ENCODE data around the gene CDK9.
A peak's percentile ranks its signal among the peaks of the same experiment; 100 is the strongest.

CDK9 gene

DNA sequence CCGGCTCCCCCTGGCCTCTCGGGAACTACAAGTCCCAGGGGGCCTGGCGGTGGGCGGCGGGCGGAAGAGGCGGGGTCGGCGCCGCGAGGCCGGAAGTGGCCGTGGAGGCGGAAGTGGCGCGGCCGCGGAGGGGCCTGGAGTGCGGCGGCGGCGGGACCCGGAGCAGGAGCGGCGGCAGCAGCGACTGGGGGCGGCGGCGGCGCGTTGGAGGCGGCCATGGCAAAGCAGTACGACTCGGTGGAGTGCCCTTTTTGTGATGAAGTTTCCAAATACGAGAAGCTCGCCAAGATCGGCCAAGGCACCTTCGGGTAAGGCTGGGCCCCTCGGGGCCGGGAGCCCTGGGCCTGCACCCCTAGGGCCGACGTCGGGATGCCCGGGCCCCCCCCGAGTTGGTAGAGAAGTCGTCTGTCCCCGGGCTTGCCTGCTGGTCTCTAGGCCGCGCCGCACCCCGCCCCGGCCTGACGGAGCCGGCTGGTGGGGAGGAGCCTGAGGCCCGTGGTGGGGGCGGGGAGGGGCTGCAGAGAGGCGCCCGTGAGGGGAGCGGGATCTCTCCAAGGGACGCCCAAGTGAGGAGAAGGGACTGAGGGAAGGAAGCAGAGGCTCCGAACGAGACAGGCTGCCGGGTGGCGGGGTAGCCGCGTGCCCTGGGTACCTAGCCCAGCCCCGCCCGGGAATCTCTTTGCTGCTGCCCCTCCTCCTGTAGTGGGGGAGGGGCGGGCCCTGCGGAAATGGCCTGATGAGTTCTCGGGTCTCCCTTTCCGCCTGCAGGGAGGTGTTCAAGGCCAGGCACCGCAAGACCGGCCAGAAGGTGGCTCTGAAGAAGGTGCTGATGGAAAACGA is at the start of gene CDK9:
Gene CDK9 (plus strand): TSS at position 102 of the 840 bp plus-strand sequence. CDS start 115 bp downstream, at position 217.
- peaks cover 40% of the 10 kb centered on the region for H3K36me3 ChIP-seq (ENCODE audit: insufficient read depth, low read length)
- peaks cover 14% of the 10 kb centered on the region for H3K4me1 ChIP-seq (ENCODE audit: insufficient read depth, low read length)
- H3K9me3 ChIP-seq (ENCODE audit: low read length), result no peaks in the 10 kb centered on the region
- H2AFZ ChIP-seq (ENCODE audit: low read depth, low read length), result no peak within 1 kb of the TSS
- no peaks in the 10 kb centered on the region for H3K27me3 ChIP-seq (ENCODE audit: insufficient read depth, low read length)
- peak within 1 kb of the TSS; percentile 91 for H3K4me3 ChIP-seq (ENCODE audit: low read length)

DNA sequence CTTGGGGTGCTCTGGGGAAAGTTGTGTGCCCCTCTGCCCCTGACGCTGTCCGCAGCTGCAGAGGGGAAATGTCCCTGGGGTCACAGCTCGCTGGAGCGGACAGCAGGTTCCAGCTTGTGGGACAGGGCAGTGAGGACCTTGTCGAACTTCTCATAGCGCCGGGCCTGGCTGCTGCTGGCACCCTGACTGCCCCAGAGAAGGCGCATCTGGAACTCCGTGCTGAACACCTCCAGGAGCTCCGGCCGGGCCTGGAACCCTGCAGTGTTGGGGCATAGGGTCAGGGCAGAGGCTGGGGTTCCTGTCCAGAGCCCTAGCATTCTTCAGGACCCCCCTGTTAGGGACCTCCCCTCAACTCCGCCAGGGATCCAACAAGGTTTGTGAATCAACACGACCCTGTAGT is 47.2 kb upstream of the CDK9 start:
- no peak overlapping the region for H3K4me3 ChIP-seq (ENCODE audit: low read length)
- H3K36me3 ChIP-seq (ENCODE audit: insufficient read depth, low read length), result no peaks in the 10 kb centered on the region
- no peaks in the 10 kb centered on the region for H3K27me3 ChIP-seq (ENCODE audit: insufficient read depth, low read length)
- peaks cover 26% of the 10 kb centered on the region for H3K4me1 ChIP-seq (ENCODE audit: insufficient read depth, low read length)
- no peaks in the 10 kb centered on the region for H3K9me3 ChIP-seq (ENCODE audit: low read length)
- no peak overlapping the region for H2AFZ ChIP-seq (ENCODE audit: low read depth, low read length)

DNA sequence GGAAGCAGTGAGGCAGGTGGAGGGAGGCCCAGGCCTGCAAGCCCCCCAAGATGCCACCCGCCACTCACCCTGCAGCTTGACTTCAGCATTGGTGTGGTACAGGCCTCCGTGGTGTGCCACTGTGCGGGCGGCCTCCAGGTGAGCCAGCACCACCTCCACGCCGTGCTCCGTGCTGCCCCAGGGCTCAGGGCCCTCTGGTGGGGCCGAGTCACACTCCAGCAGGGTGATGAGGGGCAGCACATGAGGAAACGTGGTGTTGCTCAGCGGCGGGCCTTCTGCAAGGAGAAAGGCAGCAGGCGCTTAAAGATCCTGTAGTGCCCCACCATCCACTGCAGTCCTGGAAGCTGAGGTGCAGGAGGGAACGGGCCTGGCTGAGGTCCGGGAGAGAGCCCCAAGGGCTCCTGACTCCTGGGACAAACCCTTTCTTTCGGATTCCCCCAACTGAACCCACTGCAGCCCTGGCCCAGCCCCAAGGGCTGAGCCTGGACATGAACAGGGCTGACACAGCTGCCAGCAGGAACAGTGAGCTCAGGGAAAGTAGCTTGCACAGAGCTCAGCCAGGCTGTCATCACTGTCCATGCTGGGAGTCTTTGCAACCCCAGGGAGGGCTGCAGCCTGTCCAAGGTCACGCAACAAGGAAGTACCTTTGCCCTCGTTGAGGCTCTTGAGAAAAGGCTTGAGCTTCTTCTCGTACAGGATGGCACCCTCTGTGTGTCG is 46.1 kb upstream of the CDK9 start:
- no peak overlapping the region for H3K4me3 ChIP-seq (ENCODE audit: low read length)
- H2AFZ ChIP-seq (ENCODE audit: low read depth, low read length), result no peak overlapping the region
- no peaks in the 10 kb centered on the region for H3K27me3 ChIP-seq (ENCODE audit: insufficient read depth, low read length)
- no peaks in the 10 kb centered on the region for H3K36me3 ChIP-seq (ENCODE audit: insufficient read depth, low read length)
- no peaks in the 10 kb centered on the region for H3K9me3 ChIP-seq (ENCODE audit: low read length)
- H3K4me1 ChIP-seq (ENCODE audit: insufficient read depth, low read length), result peaks cover 23% of the 10 kb centered on the region

DNA sequence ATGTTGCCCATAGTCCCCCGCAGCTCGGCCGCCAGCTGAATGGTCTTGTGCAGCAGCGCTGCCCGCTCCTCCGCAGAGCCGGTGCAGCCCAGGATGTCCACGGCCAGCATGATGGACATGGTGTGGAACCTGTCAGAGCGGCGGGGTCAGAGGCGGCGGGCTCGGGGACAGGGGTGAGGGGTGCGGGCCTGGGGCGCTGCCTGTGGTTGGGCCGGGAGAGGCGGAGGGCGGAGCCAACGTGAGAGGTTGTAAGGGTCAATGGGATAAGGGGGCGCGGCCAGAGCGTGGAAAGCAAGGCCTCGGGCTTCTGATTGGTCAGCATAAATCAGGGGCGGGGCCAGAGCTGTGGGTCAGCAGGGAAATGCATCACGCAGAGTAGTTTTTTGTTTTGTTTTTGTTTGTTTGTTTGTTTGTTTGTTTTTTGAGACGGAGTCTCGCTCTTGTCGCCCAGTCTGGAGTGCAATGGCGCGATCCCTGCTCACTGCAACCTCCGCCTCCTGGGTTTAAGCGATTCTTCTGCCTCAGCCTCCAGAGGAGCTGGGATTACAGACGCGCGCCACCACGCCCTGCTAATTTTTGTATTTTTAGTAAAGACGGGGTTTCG is 43.9 kb upstream of the CDK9 start:
- Histone ChIP-seq H3K36me3 (ENCODE audit: insufficient read depth, low read length) (no peaks in the 10 kb centered on the region), H3K27me3 (ENCODE audit: insufficient read depth, low read length) (no peaks in the 10 kb centered on the region), H3K4me3 (ENCODE audit: low read length) (peak overlapping the region; percentile 38), H3K4me1 (ENCODE audit: insufficient read depth, low read length) (peaks cover 14% of the 10 kb centered on the region), H2AFZ (ENCODE audit: low read depth, low read length) (peak overlapping the region; percentile 28), H3K9me3 (ENCODE audit: low read length) (no peaks in the 10 kb centered on the region)

DNA sequence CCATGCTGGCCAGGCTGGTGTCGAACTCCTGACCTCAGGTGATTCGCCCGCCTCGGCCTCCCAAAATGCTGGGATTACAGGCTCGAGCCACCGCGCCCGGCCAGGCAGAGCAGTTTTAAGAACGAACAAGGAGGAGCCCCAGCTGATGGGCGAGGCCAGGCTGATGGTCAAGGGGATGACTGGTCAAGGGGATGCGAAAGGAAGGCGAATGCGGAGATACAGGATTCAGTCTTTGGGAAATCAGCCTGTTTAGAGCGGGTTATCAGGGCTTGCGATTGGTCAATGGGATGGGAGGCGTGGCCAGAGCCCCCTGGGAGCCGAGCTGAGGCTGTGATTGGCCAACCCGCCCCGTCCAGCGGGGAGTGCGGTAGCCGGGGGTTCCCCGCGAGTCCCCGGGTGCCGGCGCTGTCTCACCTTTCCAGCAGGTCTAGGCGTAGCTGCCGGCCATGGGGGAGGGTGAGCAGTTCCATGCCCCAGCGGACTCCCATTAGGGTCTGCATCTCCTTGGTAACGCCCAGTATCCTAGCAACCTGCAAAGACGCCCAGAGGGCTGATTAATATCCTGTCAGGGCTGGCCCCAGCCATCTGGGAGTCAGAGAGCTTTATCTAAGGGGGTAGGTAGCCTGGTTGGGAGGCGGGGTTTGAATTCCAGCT is 43.3 kb upstream of the CDK9 start:
- no peaks in the 10 kb centered on the region for H3K9me3 ChIP-seq (ENCODE audit: low read length)
- H3K4me3 ChIP-seq (ENCODE audit: low read length), result peak overlapping the region; percentile 38
- H3K36me3 ChIP-seq (ENCODE audit: insufficient read depth, low read length), result no peaks in the 10 kb centered on the region
- peak overlapping the region; percentile 28 for H2AFZ ChIP-seq (ENCODE audit: low read depth, low read length)
- no peaks in the 10 kb centered on the region for H3K27me3 ChIP-seq (ENCODE audit: insufficient read depth, low read length)
- peaks cover 14% of the 10 kb centered on the region for H3K4me1 ChIP-seq (ENCODE audit: insufficient read depth, low read length)

DNA sequence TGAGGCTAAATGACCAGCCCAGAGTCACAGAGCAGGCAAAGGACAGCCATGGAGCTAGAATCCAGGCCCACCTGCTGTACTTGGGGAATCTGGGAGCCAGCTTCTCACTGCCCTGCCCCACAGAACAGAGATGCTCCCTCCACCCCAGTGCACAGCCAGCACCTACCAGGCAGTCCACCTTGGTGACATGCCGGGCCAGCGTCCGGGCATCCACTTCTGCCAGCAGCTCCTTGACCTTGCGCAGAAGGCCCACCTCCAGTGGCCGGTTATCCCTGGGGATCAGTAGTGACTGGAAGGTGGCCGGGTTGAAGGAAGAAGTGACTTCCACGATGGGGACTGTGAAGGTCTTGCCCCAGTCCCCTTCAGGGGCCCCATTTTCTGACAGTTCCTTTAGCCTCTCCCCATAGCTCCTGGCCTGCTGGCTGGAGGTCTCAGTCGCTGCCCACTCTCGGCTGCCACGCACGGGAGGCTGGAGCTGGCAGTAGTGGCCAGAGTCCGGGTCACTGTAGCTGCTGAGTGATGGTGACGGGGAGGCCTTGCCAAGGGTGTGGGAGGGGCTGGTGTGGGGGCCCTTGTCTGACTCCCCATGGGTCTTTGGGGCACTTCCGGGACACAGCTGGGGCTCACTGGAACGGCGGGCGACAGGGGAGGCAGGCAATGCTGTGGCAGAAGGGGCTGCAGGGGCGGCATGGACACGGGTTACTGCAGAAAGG is 41.3 kb upstream of the CDK9 start:
- no peak overlapping the region for H2AFZ ChIP-seq (ENCODE audit: low read depth, low read length)
- peaks cover 6% of the 10 kb centered on the region for H3K36me3 ChIP-seq (ENCODE audit: insufficient read depth, low read length)
- H3K4me1 ChIP-seq (ENCODE audit: insufficient read depth, low read length), result peaks cover 14% of the 10 kb centered on the region
- no peaks in the 10 kb centered on the region for H3K9me3 ChIP-seq (ENCODE audit: low read length)
- H3K27me3 ChIP-seq (ENCODE audit: insufficient read depth, low read length), result peaks cover 9% of the 10 kb centered on the region
- no peak overlapping the region for H3K4me3 ChIP-seq (ENCODE audit: low read length)

DNA sequence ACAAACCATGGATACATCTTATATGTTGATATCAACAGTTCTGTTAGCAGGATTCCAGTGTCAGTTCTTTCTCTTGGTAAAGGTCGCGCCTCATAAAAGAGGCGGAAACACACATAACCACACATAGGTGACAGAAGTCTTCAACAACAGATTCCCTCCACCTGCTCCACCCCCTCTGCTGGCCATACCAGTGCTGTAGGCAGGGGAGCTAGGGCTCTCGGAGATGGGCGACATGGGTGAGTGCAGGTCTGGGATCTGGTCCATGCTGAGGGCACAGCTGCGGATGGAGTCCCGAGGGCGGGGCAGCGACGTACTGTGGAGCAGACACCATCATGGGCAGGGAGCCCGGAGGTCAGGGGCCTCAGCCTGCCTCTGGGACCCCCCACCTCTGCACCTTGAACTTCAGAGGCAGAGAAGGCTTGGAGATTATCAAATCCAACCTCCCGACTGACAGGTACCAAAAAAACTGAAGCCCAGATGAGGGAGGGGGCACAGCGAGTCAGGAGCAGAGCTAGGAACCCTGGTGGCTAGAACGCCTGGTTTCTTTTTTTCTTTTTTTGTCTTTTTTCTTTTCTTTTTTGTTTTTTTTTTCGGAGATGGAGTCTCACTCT is 38.8 kb upstream of the CDK9 start:
- peaks cover 6% of the 10 kb centered on the region for H3K36me3 ChIP-seq (ENCODE audit: insufficient read depth, low read length)
- H2AFZ ChIP-seq (ENCODE audit: low read depth, low read length), result no peak overlapping the region
- H3K4me3 ChIP-seq (ENCODE audit: low read length), result no peak overlapping the region
- no peaks in the 10 kb centered on the region for H3K9me3 ChIP-seq (ENCODE audit: low read length)
- peaks cover 9% of the 10 kb centered on the region for H3K4me1 ChIP-seq (ENCODE audit: insufficient read depth, low read length)
- peaks cover 12% of the 10 kb centered on the region for H3K27me3 ChIP-seq (ENCODE audit: insufficient read depth, low read length)

DNA sequence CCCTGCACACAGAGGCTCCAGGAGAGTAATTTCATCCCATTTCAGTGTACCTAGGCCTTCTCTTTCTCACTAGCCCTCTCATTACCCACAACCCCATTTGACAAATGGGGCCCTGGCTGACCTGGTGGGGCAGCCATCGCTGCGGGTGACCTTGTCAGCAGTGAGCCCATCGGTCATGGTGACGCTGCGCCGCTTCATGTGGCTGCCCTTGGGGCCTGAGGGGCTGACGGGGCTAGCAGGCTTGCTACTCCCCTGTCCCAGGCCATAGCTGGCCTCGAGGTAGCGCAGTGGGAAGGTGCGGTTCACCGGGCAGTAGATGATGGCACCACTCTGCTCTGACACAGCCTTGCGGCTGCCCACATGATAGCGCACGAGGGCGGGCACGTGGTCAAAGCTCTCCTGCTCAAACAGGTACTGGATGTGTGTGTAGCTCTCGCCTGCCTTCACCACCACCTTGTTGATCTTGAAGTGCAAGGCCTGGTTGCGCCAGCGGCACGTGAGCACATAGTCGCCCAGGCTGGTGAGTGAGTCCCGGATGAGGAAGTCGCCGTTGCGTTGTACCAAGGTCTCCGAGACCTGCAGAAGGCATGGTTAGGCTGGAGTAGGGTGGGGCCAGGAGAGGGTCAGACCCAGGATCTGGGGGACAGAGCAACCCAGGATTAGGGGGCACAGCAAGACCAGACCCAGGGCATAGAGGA is 36.6 kb upstream of the CDK9 start:
- Histone ChIP-seq H3K36me3 (ENCODE audit: insufficient read depth, low read length) (peaks cover 6% of the 10 kb centered on the region), H3K27me3 (ENCODE audit: insufficient read depth, low read length) (peaks cover 18% of the 10 kb centered on the region), H3K4me3 (ENCODE audit: low read length) (no peak overlapping the region), H2AFZ (ENCODE audit: low read depth, low read length) (no peak overlapping the region), H3K9me3 (ENCODE audit: low read length) (no peaks in the 10 kb centered on the region), H3K4me1 (ENCODE audit: insufficient read depth, low read length) (no peaks in the 10 kb centered on the region)

DNA sequence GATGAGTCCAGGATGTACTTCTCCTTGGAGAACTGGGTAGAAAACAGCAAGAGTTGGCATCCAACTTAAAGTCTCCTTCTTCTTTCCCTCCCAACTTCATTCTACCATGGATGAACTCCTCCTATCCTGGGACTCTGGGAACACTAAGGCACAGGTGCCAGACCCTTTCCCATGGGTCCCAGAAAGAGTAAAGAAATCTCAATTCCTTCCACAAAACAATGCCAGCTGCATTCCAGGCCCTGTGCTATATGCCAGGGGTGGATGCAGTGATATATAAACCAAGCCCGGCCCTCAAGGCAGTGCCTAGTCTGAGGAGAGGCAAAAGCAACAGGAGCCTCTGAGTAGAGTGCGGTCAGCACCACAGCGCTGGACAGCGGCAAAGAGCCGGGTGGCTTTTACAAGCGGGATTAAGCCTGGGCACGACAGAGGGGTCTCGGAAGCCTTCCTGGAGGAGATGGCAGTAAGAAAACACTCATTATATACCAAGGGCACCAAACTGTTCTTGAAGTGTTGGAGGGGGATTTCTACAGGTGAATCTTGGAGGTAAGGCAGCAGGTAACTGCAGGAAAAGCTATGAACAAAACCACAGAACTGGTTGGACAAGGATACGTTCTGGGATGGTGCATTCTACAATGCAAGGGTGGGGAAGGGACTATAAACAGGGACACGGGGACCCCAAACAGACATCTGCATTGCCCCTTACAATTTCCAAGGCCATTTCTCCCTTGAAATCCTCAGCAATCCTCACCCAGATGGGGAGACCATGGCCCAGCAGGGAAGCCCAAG is 34.4 kb upstream of the CDK9 start:
- H3K27me3 ChIP-seq (ENCODE audit: insufficient read depth, low read length), result peaks cover 29% of the 10 kb centered on the region
- H3K36me3 ChIP-seq (ENCODE audit: insufficient read depth, low read length), result peaks cover 6% of the 10 kb centered on the region
- no peak overlapping the region for H2AFZ ChIP-seq (ENCODE audit: low read depth, low read length)

DNA sequence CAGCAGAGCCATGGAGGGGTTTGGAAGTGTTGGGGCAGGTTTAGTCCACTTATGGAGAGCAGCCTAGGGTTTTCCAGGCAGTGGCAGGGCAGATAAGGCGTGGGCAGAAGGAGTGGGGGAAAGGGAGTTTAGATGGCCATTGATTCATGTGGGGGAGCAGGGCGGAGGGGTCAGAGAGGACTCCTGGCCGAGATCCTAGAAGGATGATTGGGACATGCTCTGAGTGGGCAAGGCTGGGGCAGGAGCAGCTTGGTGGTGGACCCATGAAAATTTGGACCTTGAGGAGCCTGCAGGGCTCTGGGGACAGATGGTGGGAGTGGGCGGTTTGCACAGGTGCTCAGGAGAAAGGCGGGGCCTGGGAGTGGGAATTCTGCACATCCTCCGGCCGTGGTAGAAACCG is 32.7 kb upstream of the CDK9 start:
- peaks cover 13% of the 10 kb centered on the region for H3K4me1 ChIP-seq (ENCODE audit: insufficient read depth, low read length)
- H2AFZ ChIP-seq (ENCODE audit: low read depth, low read length), result no peak overlapping the region
- peaks cover 27% of the 10 kb centered on the region for H3K27me3 ChIP-seq (ENCODE audit: insufficient read depth, low read length)
- peaks cover 6% of the 10 kb centered on the region for H3K36me3 ChIP-seq (ENCODE audit: insufficient read depth, low read length)
- no peaks in the 10 kb centered on the region for H3K9me3 ChIP-seq (ENCODE audit: low read length)
- H3K4me3 ChIP-seq (ENCODE audit: low read length), result no peak overlapping the region

More for the DNA sequence above, 34.4 kb upstream of the CDK9 start:
- no peaks in the 10 kb centered on the region for H3K9me3 ChIP-seq (ENCODE audit: low read length)
- H3K4me3 ChIP-seq (ENCODE audit: low read length), result no peak overlapping the region
- H3K4me1 ChIP-seq (ENCODE audit: insufficient read depth, low read length), result peaks cover 13% of the 10 kb centered on the region

DNA sequence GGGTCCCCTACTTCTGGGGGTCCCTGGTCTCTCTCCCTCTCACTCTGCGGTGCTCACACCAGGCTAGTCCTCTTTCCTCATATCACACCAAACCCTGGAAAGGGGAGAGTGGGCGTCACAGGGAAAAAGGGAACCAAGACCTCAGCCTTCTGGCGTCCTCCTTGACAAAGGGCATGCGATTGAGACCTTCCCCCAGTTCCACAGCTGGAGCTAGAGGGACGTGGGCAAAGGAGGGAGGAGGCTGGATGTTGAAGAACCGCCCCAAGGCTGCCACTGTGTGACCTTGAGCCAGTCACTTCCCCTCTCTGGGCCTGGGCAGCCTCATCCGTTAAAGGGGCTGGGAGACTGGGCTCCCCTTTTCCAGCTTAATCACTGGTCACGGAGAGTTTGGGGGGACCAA is 32.2 kb upstream of the CDK9 start:
- Histone ChIP-seq H3K4me1 (ENCODE audit: insufficient read depth, low read length) (peaks cover 13% of the 10 kb centered on the region), H2AFZ (ENCODE audit: low read depth, low read length) (no peak overlapping the region), H3K36me3 (ENCODE audit: insufficient read depth, low read length) (peaks cover 6% of the 10 kb centered on the region), H3K4me3 (ENCODE audit: low read length) (peak overlapping the region; percentile 55), H3K9me3 (ENCODE audit: low read length) (no peaks in the 10 kb centered on the region), H3K27me3 (ENCODE audit: insufficient read depth, low read length) (peaks cover 28% of the 10 kb centered on the region)
